CD1c-positive myeloid dendritic cell (primary cell): ENCODE results near the gene TUBB4A.
"Not testable (repeated sequence)": the region's sequence is repeated elsewhere in the genome, so short reads cannot be mapped to it uniquely, and the experiment has no call there.

ENCODE experiments used
- DNase-seq: peaks from one replicate; pipeline ENCODE4 v3.0.0-alpha.2; 2016; ENCODE audit errors: extremely low spot score

Gene TUBB4A

GRCh38 chr19:6501740-6502648 is at the start of gene TUBB4A:
Gene TUBB4A, minus strand, starts transcription at chr19:6502309. Its CDS starts 97 bp downstream, at chr19:6502212.
- DNase-seq = no peak

- DNase-seq = no peak
Measured at GRCh38 chr19:6551091-6551490, 49.0 kb upstream of the TUBB4A start.

- DNase-seq = not testable (repeated sequence)
Measured at GRCh38 chr19:6550679-6551078, 48.6 kb upstream of the TUBB4A start.

- no peak for DNase-seq
Measured at GRCh38 chr19:6543866-6544347, 41.8 kb upstream of the TUBB4A start.

- DNase-seq = no peak
Measured at GRCh38 chr19:6540918-6541689, 39.0 kb upstream of the TUBB4A start.

GRCh38 chr19:6539514-6539913 is 37.4 kb upstream of the TUBB4A start:
- no peak for DNase-seq

- no peak for DNase-seq
Measured at GRCh38 chr19:6535558-6536137, 33.5 kb upstream of the TUBB4A start.

GRCh38 chr19:6534451-6535093 is 32.5 kb upstream of the TUBB4A start:
- no peak for DNase-seq

GRCh38 chr19:6533746-6534418 is 31.8 kb upstream of the TUBB4A start:
- no peak for DNase-seq

- DNase-seq = no peak
Measured at GRCh38 chr19:6533000-6533328, 30.9 kb upstream of the TUBB4A start.

- peak; percentile 66 for DNase-seq
Measured at GRCh38 chr19:6532244-6532999, 30.3 kb upstream of the TUBB4A start.

- no peak for DNase-seq
Measured at GRCh38 chr19:6531956-6532243, 29.8 kb upstream of the TUBB4A start.

GRCh38 chr19:6531163-6531955 is 29.2 kb upstream of the TUBB4A start:
- no peak for DNase-seq

GRCh38 chr19:6530386-6531162 is 28.5 kb upstream of the TUBB4A start, which contains the start of gene TNFSF9:
Gene TNFSF9, plus strand, starts transcription at chr19:6531026. Its CDS starts 11 bp downstream, at chr19:6531037.
- DNase-seq = peak; percentile 90

GRCh38 chr19:6529937-6530385 is 27.9 kb upstream of the TUBB4A start:
- DNase-seq = no peak

- no peak for DNase-seq
Measured at GRCh38 chr19:6529351-6529750, 27.2 kb upstream of the TUBB4A start.

- DNase-seq = peak; percentile 86
Measured at GRCh38 chr19:6528544-6529121, 26.5 kb upstream of the TUBB4A start.

GRCh38 chr19:6527893-6528543 is 25.9 kb upstream of the TUBB4A start:
- DNase-seq = no peak
